ENCODE data around the gene RALGAPA1. TPM values are rescaled to one million over a fixed set of nuclear protein-coding genes. Genes with fewer than 3 reads are reported as not detected.
A peak's percentile ranks its signal among the peaks of the same experiment; 100 is the strongest.

The RALGAPA1 gene
- polyA plus RNA-seq, 1 of the 3 experiments (the other 2 are of a cell fraction) = 3.6 TPM

DNA sequence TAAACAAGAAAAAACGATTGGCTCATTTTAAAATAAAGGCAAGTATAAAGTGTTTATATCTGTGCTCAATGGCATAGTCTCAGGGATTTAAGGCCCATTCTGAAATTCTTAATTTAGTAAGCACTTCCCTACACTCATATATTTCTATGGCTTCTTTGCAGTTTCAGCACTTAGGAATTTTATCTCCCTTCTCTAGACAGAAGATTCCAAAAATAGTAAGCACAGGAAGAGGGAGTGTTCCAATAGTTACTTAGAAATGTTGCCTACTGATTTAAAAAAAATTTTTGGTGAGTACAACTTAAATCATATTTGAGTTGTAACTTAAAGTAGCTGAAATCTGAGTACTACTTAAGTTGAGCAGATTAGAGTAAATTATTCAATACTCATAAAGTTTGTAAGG is 255.3 kb downstream of the RALGAPA1 start:
- Histone ChIP-seq H3K9me2 (no peaks in the 10 kb centered on the region), H3K4me3 (ENCODE audit: low read depth in 2 of 2, low read length in 1 of 2) (no peak overlapping the region), H3K9ac (no peak overlapping the region), H3F3A (replicated peaks; ENCODE audit: insufficient read depth) (peaks cover 7% of the 10 kb centered on the region), H3K9me3 (no peaks in the 10 kb centered on the region), H3K27me3 (ENCODE audit: insufficient read depth) (no peaks in the 10 kb centered on the region), H3K79me2 (ENCODE audit: insufficient read depth) (no peaks in the 10 kb centered on the region), H3K4me1 (ENCODE audit: control insufficient read depth in 1 of 2, insufficient read depth in 2 of 2, low read depth in 1 of 2, low read length in 1 of 2) (peaks cover 0 to 30% of the 10 kb centered on the region in 2 experiments; a peak in 3 of 4 replicates), H4K20me1 (ENCODE audit: insufficient read depth) (no peaks in the 10 kb centered on the region), H3K27ac (ENCODE audit: low read depth in 2 of 2, low read length in 1 of 2) (peak overlapping the region; percentile 16 to 22; a peak in 3 of 4 replicates), H3K4me2 (peak overlapping the region; percentile 0; the same call in 1 of the 2 replicates), H3K36me3 (replicated peaks in 1 of 2; ENCODE audit: control insufficient read depth in 1 of 2, insufficient read depth in 2 of 2, low read length in 1 of 2) (peaks cover 0 to 6% of the 10 kb centered on the region in 2 experiments), H2AFZ (ENCODE audit: low read depth) (no peak overlapping the region)
- ChIA-PET CTCF (interaction anchor here (1.3 to 1.6 kb wide), 2 partner anchors 20 to 24 kb away, joined by 3 to 5 read pairs; no protein-coding TSS in a partner anchor), POLR2A (interaction anchor here (0.6 to 1.1 kb wide), 2 partner anchors 20 to 346 kb away, joined by 3 read pairs; partner anchors contain the start of gene INSM2)
- WGBS (ENCODE audit: low lambda C conversion rate) = 22% methylated on average over 1 of the region's 1 CpG
- TF ChIP-seq FOSL2 (IDR thresholded peaks at IDR 0.05; ENCODE audit: borderline replicate concordance, low read depth) = peak; percentile 37; the same call in 1 of the 2 replicates
- TF ChIP-seq CHD2 (IDR thresholded peaks at IDR 0.05; ENCODE audit: low read length, partially characterized antibody) = no peak
- TF ChIP-seq EP300 (IDR thresholded peaks at IDR 0.05; ENCODE audit: borderline replicate concordance in 1 of 2, low read depth in 1 of 2, low read length in 1 of 2) = peak in 1 of 2 experiments; percentile 34; a peak in 1 of 4 replicates
- TF ChIP-seq MEF2A (IDR thresholded peaks at IDR 0.05; ENCODE audit: borderline replicate concordance, low read depth) = peak; percentile 95
- peak; percentile 12; the same call in 1 of the 2 replicates for TF ChIP-seq TCF12 (IDR thresholded peaks at IDR 0.05)
- 0 out of 2 replicates have a peak, but pooled peaks have one; percentile 39 for TF ChIP-seq TEAD4 (IDR thresholded peaks at IDR 0.05; ENCODE audit: borderline replicate concordance, insufficient read depth)
- no peak for TF ChIP-seq TAF1 (IDR thresholded peaks at IDR 0.05; ENCODE audit: borderline replicate concordance, low read depth, low read length)
- DNase-seq = no peak

DNA sequence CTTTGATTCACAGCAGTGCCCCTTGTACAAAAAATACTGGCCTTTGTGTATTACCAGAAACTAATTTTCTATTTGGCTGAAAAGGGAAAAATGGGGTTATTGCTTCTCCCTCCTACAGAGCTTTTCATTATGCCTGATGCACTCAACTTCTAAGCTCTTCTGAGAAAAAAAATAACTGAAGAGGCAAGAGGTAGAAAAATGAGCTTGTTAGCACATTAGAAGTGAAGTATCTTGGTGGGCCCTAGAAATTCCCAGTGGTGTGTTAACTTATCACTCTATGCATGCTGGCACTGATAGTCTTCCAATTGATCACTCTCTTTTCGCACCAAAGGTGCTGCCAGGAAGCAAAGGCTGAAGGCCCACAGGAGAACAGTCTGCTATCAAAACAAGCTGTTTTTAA is 258.0 kb downstream of the RALGAPA1 start:
- Histone ChIP-seq H3K4me3 (ENCODE audit: low read depth in 2 of 2, low read length in 1 of 2) (no peak overlapping the region), H3K36me3 (replicated peaks in 1 of 2; ENCODE audit: control insufficient read depth in 1 of 2, insufficient read depth in 2 of 2, low read length in 1 of 2) (peaks cover 3 to 11% of the 10 kb centered on the region in 2 experiments), H3K9me3 (no peaks in the 10 kb centered on the region), H3K4me2 (no peak overlapping the region), H4K20me1 (ENCODE audit: insufficient read depth) (no peaks in the 10 kb centered on the region), H3K27ac (ENCODE audit: low read depth in 2 of 2, low read length in 1 of 2) (peak overlapping the region in 1 of 2 experiments; percentile 16; a peak in 1 of 4 replicates), H3K9me2 (no peaks in the 10 kb centered on the region), H3K27me3 (ENCODE audit: insufficient read depth) (no peaks in the 10 kb centered on the region), H3K9ac (no peak overlapping the region), H3F3A (replicated peaks; ENCODE audit: insufficient read depth) (peaks cover 11% of the 10 kb centered on the region), H3K79me2 (ENCODE audit: insufficient read depth) (no peaks in the 10 kb centered on the region), H2AFZ (ENCODE audit: low read depth) (no peak overlapping the region), H3K4me1 (ENCODE audit: control insufficient read depth in 1 of 2, insufficient read depth in 2 of 2, low read depth in 1 of 2, low read length in 1 of 2) (peaks cover 0 to 21% of the 10 kb centered on the region in 2 experiments; a peak in 3 of 4 replicates)
- POLR2A ChIA-PET = interaction anchor here (1.0 to 2.5 kb wide), 2 partner anchors 16 to 275 kb away, joined by 3 to 24 read pairs; partner anchors contain the start of genes BRMS1L and INSM2
- CTCF ChIA-PET = interaction anchor here (1.2 to 2.5 kb wide), 4 partner anchors 13 to 136 kb away, joined by 3 to 7 read pairs (median 5); partner anchors contain the start of gene INSM2
- 100% methylated on average over 1 of the region's 1 CpG for WGBS (ENCODE audit: low lambda C conversion rate)
- TF ChIP-seq, protein P1, sequence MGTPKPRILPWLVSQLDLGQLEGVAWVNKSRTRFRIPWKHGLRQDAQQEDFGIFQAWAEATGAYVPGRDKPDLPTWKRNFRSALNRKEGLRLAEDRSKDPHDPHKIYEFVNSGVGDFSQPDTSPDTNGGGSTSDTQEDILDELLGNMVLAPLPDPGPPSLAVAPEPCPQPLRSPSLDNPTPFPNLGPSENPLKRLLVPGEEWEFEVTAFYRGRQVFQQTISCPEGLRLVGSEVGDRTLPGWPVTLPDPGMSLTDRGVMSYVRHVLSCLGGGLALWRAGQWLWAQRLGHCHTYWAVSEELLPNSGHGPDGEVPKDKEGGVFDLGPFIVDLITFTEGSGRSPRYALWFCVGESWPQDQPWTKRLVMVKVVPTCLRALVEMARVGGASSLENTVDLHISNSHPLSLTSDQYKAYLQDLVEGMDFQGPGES (IDR thresholded peaks at IDR 0.05; ENCODE audit: low read depth, low read length) = no peak
- no peak for TF ChIP-seq YY1 (IDR thresholded peaks at IDR 0.05; ENCODE audit: low read depth)
- no peak for TF ChIP-seq TEAD4 (IDR thresholded peaks at IDR 0.05; ENCODE audit: borderline replicate concordance, insufficient read depth)
- TF ChIP-seq, protein P2, sequence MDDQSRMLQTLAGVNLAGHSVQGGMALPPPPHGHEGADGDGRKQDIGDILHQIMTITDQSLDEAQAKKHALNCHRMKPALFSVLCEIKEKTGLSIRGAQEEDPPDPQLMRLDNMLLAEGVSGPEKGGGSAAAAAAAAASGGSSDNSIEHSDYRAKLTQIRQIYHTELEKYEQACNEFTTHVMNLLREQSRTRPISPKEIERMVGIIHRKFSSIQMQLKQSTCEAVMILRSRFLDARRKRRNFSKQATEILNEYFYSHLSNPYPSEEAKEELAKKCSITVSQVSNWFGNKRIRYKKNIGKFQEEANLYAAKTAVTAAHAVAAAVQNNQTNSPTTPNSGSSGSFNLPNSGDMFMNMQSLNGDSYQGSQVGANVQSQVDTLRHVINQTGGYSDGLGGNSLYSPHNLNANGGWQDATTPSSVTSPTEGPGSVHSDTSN (IDR thresholded peaks at IDR 0.05) = no peak
- TF ChIP-seq, protein P3, sequence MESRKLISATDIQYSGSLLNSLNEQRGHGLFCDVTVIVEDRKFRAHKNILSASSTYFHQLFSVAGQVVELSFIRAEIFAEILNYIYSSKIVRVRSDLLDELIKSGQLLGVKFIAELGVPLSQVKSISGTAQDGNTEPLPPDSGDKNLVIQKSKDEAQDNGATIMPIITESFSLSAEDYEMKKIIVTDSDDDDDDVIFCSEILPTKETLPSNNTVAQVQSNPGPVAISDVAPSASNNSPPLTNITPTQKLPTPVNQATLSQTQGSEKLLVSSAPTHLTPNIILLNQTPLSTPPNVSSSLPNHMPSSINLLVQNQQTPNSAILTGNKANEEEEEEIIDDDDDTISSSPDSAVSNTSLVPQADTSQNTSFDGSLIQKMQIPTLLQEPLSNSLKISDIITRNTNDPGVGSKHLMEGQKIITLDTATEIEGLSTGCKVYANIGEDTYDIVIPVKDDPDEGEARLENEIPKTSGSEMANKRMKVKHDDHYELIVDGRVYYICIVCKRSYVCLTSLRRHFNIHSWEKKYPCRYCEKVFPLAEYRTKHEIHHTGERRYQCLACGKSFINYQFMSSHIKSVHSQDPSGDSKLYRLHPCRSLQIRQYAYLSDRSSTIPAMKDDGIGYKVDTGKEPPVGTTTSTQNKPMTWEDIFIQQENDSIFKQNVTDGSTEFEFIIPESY (IDR thresholded peaks at IDR 0.05; ENCODE audit: borderline replicate concordance, low read depth) = no peak
- no peak for TF ChIP-seq SMC3 (IDR thresholded peaks at IDR 0.05; ENCODE audit: low read depth, low read length)
- TF ChIP-seq NRF1 (IDR thresholded peaks at IDR 0.05; ENCODE audit: low read depth, low read length) = no peak
- TF ChIP-seq TAF1 (IDR thresholded peaks at IDR 0.05; ENCODE audit: borderline replicate concordance, low read depth, low read length) = no peak
- no peak for TF ChIP-seq FOXJ3 (CRISPR knock-in tag; IDR thresholded peaks at IDR 0.05)
- no peak for TF ChIP-seq JUND (IDR thresholded peaks at IDR 0.05)
- no peak for TF ChIP-seq GATA2 (CRISPR knock-in tag; IDR thresholded peaks at IDR 0.05)
- no peak for DNase-seq
